KMS-11 (cell line): Measurements from ENCODE around the gene ZSCAN10.
"Not testable (repeated sequence)": the region's sequence is repeated elsewhere in the genome, so short reads cannot be mapped to it uniquely, and the experiment has no call there.

Experiments used
- H2AFZ ChIP-seq: fragments of 200-600 bp; sonication (generic); 2 replicates; pipeline ENCODE4 v1.6.1; 2016; ENCODE audit warnings: antibody characterized with exemption, mixed run types, low read depth
- H3K27ac ChIP-seq: fragments of 200-600 bp; sonication (generic); 2 replicates; pipeline ENCODE4 v1.6.1; 2016; ENCODE audit warnings: mild to moderate bottlenecking, mixed run types
- H3K27me3 ChIP-seq: fragments of 200-600 bp; sonication (generic); 2 replicates; pipeline ENCODE4 v1.6.1; 2017; ENCODE audit warnings: mild to moderate bottlenecking, low read depth, mixed run types, moderate library complexity; ENCODE audit not compliant: insufficient read depth
- H3K36me3 ChIP-seq: fragments of 200-600 bp; sonication (generic); 2 replicates; pipeline ENCODE4 v1.6.1; 2017; ENCODE audit warnings: mild to moderate bottlenecking, mixed run types; ENCODE audit not compliant: insufficient read depth
- H3K4me1 ChIP-seq: fragments of 200-600 bp; sonication (generic); 2 replicates; pipeline ENCODE4 v1.6.1; 2016; ENCODE audit warnings: mild to moderate bottlenecking, low read depth, mixed run types; ENCODE audit not compliant: poor library complexity, severe bottlenecking
- H3K4me2 ChIP-seq: fragments of 200-600 bp; sonication (generic); 2 replicates; pipeline ENCODE4 v1.7.0; 2016; ENCODE audit warnings: mild to moderate bottlenecking, mixed run types
- H3K4me3 ChIP-seq: fragments of 200-600 bp; sonication (generic); IDR thresholded peaks from 2 replicates; pipeline ENCODE4 v1.6.1; 2017; ENCODE audit warnings: low read depth, low read length, mixed read lengths; ENCODE audit not compliant: insufficient read depth
- H3K79me2 ChIP-seq: fragments of 200-600 bp; sonication (generic); 2 replicates; pipeline ENCODE4 v1.6.1; 2016; ENCODE audit warnings: low read depth, mixed run types; ENCODE audit not compliant: insufficient read depth
- H3K9ac ChIP-seq: fragments of 200-600 bp; sonication (generic); 2 replicates; pipeline ENCODE4 v1.6.1; 2016; ENCODE audit warnings: mild to moderate bottlenecking, mixed run types
- H4K20me1 ChIP-seq: fragments of 200-600 bp; sonication (generic); 2 replicates; pipeline ENCODE4 v1.6.1; 2016; ENCODE audit warnings: mild to moderate bottlenecking, mixed run types; ENCODE audit not compliant: insufficient read depth
- CTCF ChIP-seq: fragments of 200-600 bp; sonication (generic); conservative IDR thresholded peaks from 2 replicates; pipeline ENCODE4 v1.6.1; 2017; ENCODE audit warnings: low read depth, mild to moderate bottlenecking, antibody characterized with exemption, low read length, moderate library complexity, mixed read lengths

The ZSCAN10 gene

GRCh38 chr16:3071655-3072054 is 27.4 kb downstream of the ZSCAN10 start:
- no peak overlapping the region for H3K27ac ChIP-seq
- no peak overlapping the region for H3K4me2 ChIP-seq
- no peak overlapping the region for H3K9ac ChIP-seq
- peaks cover 4% of the 10 kb centered on the region; the same call in 1 of the 2 replicates for H3K27me3 ChIP-seq
- H4K20me1 ChIP-seq = no peaks in the 10 kb centered on the region
- no peaks in the 10 kb centered on the region for H3K36me3 ChIP-seq
- H3K4me1 ChIP-seq = peaks cover 12% of the 10 kb centered on the region
- no peak for TF ChIP-seq CTCF
- H3K79me2 ChIP-seq = no peaks in the 10 kb centered on the region
- no peak overlapping the region for H2AFZ ChIP-seq
- no peak overlapping the region for H3K4me3 ChIP-seq

GRCh38 chr16:3070608-3071111 is 28.4 kb downstream of the ZSCAN10 start:
- Histone ChIP-seq H3K27me3 (peaks cover 4% of the 10 kb centered on the region; the same call in 1 of the 2 replicates), H4K20me1 (no peaks in the 10 kb centered on the region), H3K4me1 (peaks cover 13% of the 10 kb centered on the region), H3K4me2 (no peak overlapping the region), H3K9ac (no peak overlapping the region), H3K79me2 (no peaks in the 10 kb centered on the region), H2AFZ (no peak overlapping the region), H3K4me3 (no peak overlapping the region), H3K27ac (no peak overlapping the region), H3K36me3 (no peaks in the 10 kb centered on the region)
- TF ChIP-seq CTCF = no peak

GRCh38 chr16:3069146-3069545 is 29.9 kb downstream of the ZSCAN10 start:
- H3K27ac ChIP-seq, H4K20me1 ChIP-seq, H3K36me3 ChIP-seq, H3K9ac ChIP-seq, H3K4me3 ChIP-seq, H3K79me2 ChIP-seq, H2AFZ ChIP-seq, H3K4me1 ChIP-seq, H3K27me3 ChIP-seq, H3K4me2 ChIP-seq: not testable (repeated sequence)

GRCh38 chr16:3068487-3068886 is 30.6 kb downstream of the ZSCAN10 start:
- no peak overlapping the region for H3K4me2 ChIP-seq

More at GRCh38 chr16:3068487-3068886, 30.6 kb downstream of the ZSCAN10 start:
- Histone ChIP-seq H2AFZ (no peak overlapping the region), H3K36me3 (no peaks in the 10 kb centered on the region), H3K27me3 (0 out of 2 replicates have a peak, but pooled peaks cover 1% of the 10 kb centered on the region), H3K4me1 (peaks cover 8% of the 10 kb centered on the region), H3K27ac (no peak overlapping the region), H3K79me2 (no peaks in the 10 kb centered on the region), H3K4me3 (no peak overlapping the region), H4K20me1 (no peaks in the 10 kb centered on the region), H3K9ac (no peak overlapping the region)
- TF ChIP-seq CTCF = no peak
